Pancreas (tissue), 10 donors: Measurements from ENCODE around the gene FLRT2. TPM values are rescaled to one million over a fixed set of nuclear protein-coding genes. Genes with fewer than 3 reads are reported as not detected.

Source experiments
- ATAC-seq, 4 donors: fragments of 200-7000 bp; cut with Tn5 transposase; one replicate each; pipeline versions ENCODE4 v1.8.0 to v1.9.1; 2020; ENCODE audit warnings: mild to moderate bottlenecking in 4 of 4, moderate library complexity in 4 of 4
- DNase-seq, 6 donors: peaks; one replicate each; pipeline ENCODE4 v3.0.0-alpha.2; 2020
- FAIRE-seq: peaks from 2 replicates; lab custom pipeline; 2012; peaks lifted over from hg19 to GRCh38; lab: Jason Lieb, UNC
- H3K27ac ChIP-seq, 4 donors: fragments of 200-600 bp; sonication (generic); 1 replicate in 3 of 4; 2 replicates in 1 of 4; pipeline versions ENCODE4 v1.5.0 to v1.8.0; 2020
- H3K27me3 ChIP-seq, 4 donors: fragments of 200-600 bp; one replicate each; pipeline ENCODE4 v1.8.0; 2021
- H3K36me3 ChIP-seq, 3 donors: fragments of 200-600 bp; sonication (generic) in 1 of 3; one replicate each; pipeline versions ENCODE4 v1.5.0 to v1.8.0; 2020 to 2021
- H3K4me1 ChIP-seq, 3 donors: fragments of 200-600 bp; one replicate each; pipeline ENCODE4 v1.8.0; 2021
- H3K4me3 ChIP-seq, 4 donors: fragments of 200-600 bp; sonication (generic) in 2 of 4; one replicate each; pipeline versions ENCODE4 v1.5.0 to v1.8.0; 2020 to 2021
- H3K9me3 ChIP-seq, 4 donors: fragments of 200-600 bp; one replicate each; pipeline ENCODE4 v1.8.0; 2021
- WGBS, 2 donors: extraction: QIAGEN DNeasy Blood & Tissue Kit; methylation state at CpG; one replicate each; pipeline ENCODE4 v1.1.7; 2013; 5-methylcytosine and 5-hydroxymethylcytosine counted together
- intact Hi-C, 3 donors: fragments of 100-400 bp; cut with DNase I; formaldehyde crosslinking; loops; one replicate each; pipeline versions ENCODE4 v1.11.1 to v1.14.2; 2022
- polyA plus RNA-seq, 2 donors: library from polyadenylated mRNA; stranded (reverse); fragments of 200-250 nt; gene quantifications; one replicate each; pipeline ENCODE4 v1.2.3, GENCODE V29; 2013
- total RNA-seq, 6 donors: library from RNA; stranded (reverse); fragmentation: NEBNext Ultra II Directional in 4 of 6; extraction: Animal tissue kit (Norgen Biotek cat#: 25700) in 4 of 6; gene quantifications; one replicate each; pipeline versions ENCODE4 v1.2.1 to v1.2.4, GENCODE V29; 2021 to 2023
- TF ChIP-seq, protein P1 (sequence below), 4 donors: fragments of 200-600 bp; sonication (generic) in 3 of 4; IDR thresholded peaks; one replicate each; pipeline versions ENCODE4 v1.5.0 to v1.8.0; 2021; ENCODE audit warnings: antibody characterized with exemption in 4 of 4
- donor health status: healthy with polysubstance abuse.
- donor health status: DM: no; HTN: no; CAD: no; lungs with moderate emphysema.
- donor health status: DM: no; HTN: no; CAD: no.
- donor health status: control.
- donor health status: control.
- donor health status: Bipolar disorder and iron deficiency.
- donor health status: DM: yes; HTN: yes; CAD: no.
- donor health status: DM: no; HTN: no; CAD: no.
- donor health status: DM: no; HTN: no; CAD: no.
- donor health status: DM: yes; HTN: yes; CAD: no.

The FLRT2 gene
- total and polyA plus RNA-seq, 8 donors: 62.8 to 229 (median 101) TPM

DNA sequence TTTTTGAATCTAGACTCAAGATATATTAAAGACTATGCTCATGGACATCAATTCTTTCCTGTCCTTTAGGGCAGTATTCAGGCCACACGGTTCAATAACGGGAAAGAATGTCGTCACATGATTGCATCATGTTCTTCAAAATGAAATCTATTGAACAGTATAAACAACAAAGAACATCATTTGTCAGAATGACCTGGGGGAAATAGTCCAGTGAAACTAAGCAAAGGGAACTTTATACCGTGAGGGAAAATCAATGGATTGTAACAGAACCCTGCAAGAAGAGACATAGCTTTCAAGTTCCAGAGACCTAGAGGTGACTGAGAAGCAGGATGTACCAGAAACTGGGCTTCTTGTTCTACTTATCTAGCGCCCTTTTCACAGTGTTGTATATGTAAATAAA, 32.7 kb downstream of the FLRT2 start:
- FAIRE-seq: no peak
- no peak for DNase-seq
- TF ChIP-seq, protein P1, sequence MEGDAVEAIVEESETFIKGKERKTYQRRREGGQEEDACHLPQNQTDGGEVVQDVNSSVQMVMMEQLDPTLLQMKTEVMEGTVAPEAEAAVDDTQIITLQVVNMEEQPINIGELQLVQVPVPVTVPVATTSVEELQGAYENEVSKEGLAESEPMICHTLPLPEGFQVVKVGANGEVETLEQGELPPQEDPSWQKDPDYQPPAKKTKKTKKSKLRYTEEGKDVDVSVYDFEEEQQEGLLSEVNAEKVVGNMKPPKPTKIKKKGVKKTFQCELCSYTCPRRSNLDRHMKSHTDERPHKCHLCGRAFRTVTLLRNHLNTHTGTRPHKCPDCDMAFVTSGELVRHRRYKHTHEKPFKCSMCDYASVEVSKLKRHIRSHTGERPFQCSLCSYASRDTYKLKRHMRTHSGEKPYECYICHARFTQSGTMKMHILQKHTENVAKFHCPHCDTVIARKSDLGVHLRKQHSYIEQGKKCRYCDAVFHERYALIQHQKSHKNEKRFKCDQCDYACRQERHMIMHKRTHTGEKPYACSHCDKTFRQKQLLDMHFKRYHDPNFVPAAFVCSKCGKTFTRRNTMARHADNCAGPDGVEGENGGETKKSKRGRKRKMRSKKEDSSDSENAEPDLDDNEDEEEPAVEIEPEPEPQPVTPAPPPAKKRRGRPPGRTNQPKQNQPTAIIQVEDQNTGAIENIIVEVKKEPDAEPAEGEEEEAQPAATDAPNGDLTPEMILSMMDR (IDR thresholded peaks at IDR 0.05): no peak
- intact Hi-C loops: no loop called here
- Histone ChIP-seq H3K27ac (peak overlapping the region in 2 of 4 donors; percentile 29 to 48), H3K9me3 (no peaks in the 10 kb centered on the region), H3K4me1 (no peaks in the 10 kb centered on the region), H3K4me3 (no peak overlapping the region), H3K27me3 (no peaks in the 10 kb centered on the region), H3K36me3 (peaks cover 0 to 5% (median 4%) of the 10 kb centered on the region in 3 donors)
- peak in 1 of 4 donors; percentile 11 for ATAC-seq
- WGBS, 2 donors: 61 to 70% methylated on average over 5 of the region's 5 CpGs

DNA sequence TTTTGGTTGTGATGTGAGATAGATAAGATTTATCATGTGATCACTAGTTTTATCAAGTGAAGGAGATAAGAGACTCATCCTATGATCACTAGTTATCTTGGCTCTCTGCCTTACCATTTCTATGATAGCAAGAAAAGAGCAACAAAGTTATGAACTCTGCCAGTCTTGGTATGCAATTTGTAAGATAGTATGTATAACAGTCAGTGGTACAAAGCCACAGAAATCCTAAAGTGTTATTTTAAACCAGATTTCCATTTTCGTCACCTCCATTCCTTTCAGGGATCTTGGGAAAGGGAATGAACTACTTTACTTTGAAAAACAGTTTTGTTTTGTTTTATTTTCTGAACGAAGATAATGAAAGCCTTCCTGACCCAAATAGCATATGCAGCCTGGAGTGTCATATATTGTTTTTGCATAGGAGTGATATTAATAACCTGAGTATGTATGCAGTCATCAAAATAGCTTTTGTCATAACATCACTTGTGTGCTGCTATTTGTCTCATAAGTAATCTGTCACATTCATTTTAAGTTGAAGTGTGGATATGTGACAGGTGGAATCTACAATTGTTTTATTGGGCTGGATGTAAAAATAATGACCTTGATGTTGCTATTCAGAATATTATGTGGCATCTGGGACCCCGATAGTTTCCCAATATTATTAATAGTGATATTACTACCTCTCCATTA, 35.0 kb downstream of the FLRT2 start:
- H3K27ac ChIP-seq: peak overlapping the region in 2 of 4 donors; percentile 44 to 73
- FAIRE-seq: no peak
- no peaks in the 10 kb centered on the region for H3K4me1 ChIP-seq
- WGBS, 2 donors: 76 to 77% methylated on average over 3 of the region's 3 CpGs
- no peak for DNase-seq
- no peak overlapping the region for H3K4me3 ChIP-seq
- intact Hi-C loops: no loop called here
- H3K9me3 ChIP-seq: no peaks in the 10 kb centered on the region
- no peaks in the 10 kb centered on the region for H3K27me3 ChIP-seq
- TF ChIP-seq, protein P1 (IDR thresholded peaks at IDR 0.05): no peak
- no peak for ATAC-seq
- no peaks in the 10 kb centered on the region for H3K36me3 ChIP-seq

DNA sequence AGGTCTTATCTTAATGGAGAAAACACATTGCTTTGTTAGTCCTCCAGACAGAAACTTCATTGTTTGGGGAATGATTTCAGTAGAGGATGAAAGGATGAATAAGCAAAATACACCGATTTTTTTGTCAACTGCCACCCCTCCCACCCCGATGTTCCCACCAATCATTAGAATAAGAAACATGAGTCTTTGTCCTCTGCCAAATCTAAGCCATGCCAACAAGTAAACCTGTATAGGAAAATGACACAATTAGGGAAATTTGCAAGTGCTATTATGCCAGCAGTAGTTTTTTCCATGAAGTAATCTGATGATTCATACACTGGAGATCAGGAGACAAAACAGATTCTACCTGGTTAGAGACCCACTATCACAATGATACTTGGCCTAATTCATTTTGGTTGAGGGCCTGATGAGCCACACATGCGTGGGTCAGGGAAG, 35.9 kb downstream of the FLRT2 start:
- Histone ChIP-seq H3K36me3 (no peaks in the 10 kb centered on the region), H3K9me3 (no peaks in the 10 kb centered on the region), H3K4me3 (no peak overlapping the region), H3K4me1 (no peaks in the 10 kb centered on the region), H3K27ac (peak overlapping the region in 2 of 4 donors; percentile 70 to 73), H3K27me3 (no peaks in the 10 kb centered on the region)
- 47 to 51% methylated on average over 3 of the region's 3 CpGs for WGBS, 2 donors
- peak in 2 of 6 donors; percentile 31 to 36 for DNase-seq
- no peak for FAIRE-seq
- TF ChIP-seq, protein P1 (IDR thresholded peaks at IDR 0.05): no peak
- ATAC-seq: peak; percentile 56 to 69 (median 66)
- intact Hi-C loops: no loop called here

DNA sequence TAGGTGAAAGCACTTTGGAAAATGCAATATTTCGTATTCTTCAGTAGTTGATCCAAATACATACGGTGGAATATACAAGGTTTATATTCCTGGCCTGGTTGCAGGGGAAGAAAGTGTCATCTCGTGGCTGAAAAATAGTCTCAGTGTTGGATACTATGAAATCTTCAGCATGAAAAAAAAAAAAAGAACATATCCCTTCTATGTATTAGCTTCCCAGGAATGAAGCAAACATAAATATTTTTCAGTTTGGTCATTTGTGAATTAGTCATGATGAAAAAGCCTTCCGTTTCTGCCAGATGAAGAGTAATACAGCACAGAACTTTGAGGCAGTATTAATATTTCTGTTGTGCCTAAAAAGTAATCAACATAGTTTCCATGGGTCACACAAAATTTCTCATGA, 36.7 kb downstream of the FLRT2 start:
- DNase-seq (no peak), ATAC-seq (peak in 1 of 4 donors; percentile 5), FAIRE-seq (no peak)
- Histone ChIP-seq H3K27me3 (no peaks in the 10 kb centered on the region), H3K36me3 (no peaks in the 10 kb centered on the region), H3K4me1 (no peaks in the 10 kb centered on the region), H3K4me3 (no peak overlapping the region), H3K9me3 (no peaks in the 10 kb centered on the region), H3K27ac (peak overlapping the region in 2 of 4 donors; percentile 70 to 73)
- 67 to 71% methylated on average over 3 to 4 of the region's 4 CpGs for WGBS, 2 donors
- TF ChIP-seq, protein P1 (IDR thresholded peaks at IDR 0.05): no peak
- intact Hi-C loops: no loop called here

DNA sequence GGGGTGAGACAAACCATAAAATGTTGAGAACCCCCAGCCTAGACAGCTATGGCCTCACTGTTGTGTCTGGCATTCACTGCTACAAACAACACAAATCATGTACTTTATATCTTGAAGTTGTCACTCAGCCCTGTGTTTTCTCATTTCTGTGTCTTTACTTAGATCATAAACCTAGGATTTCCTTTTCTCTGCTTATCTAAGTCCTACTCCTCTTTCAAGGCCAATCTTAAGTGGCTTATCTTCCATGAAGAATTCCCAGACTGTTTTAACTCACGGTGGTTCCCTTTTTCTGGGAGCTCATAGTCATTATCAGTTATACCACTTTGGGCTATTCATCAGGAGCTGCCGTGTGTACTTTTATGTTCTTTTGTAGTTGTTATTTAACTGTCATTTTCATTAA, 42.1 kb downstream of the FLRT2 start:
- Histone ChIP-seq H3K27ac (peak overlapping the region in 1 of 4 donors; percentile 15), H3K27me3 (no peaks in the 10 kb centered on the region), H3K36me3 (no peaks in the 10 kb centered on the region), H3K9me3 (no peaks in the 10 kb centered on the region), H3K4me3 (no peak overlapping the region), H3K4me1 (no peaks in the 10 kb centered on the region)
- TF ChIP-seq, protein P1 (IDR thresholded peaks at IDR 0.05): no peak
- ATAC-seq (no peak), FAIRE-seq (no peak), DNase-seq (no peak)
- 38 to 50% methylated on average over 2 of the region's 2 CpGs for WGBS, 2 donors
- intact Hi-C loops: no loop called here
